ENCODE measurements around the gene RNF187.
A peak's percentile ranks its signal among the peaks of the same experiment; 100 is the strongest.

The RNF187 gene

DNA sequence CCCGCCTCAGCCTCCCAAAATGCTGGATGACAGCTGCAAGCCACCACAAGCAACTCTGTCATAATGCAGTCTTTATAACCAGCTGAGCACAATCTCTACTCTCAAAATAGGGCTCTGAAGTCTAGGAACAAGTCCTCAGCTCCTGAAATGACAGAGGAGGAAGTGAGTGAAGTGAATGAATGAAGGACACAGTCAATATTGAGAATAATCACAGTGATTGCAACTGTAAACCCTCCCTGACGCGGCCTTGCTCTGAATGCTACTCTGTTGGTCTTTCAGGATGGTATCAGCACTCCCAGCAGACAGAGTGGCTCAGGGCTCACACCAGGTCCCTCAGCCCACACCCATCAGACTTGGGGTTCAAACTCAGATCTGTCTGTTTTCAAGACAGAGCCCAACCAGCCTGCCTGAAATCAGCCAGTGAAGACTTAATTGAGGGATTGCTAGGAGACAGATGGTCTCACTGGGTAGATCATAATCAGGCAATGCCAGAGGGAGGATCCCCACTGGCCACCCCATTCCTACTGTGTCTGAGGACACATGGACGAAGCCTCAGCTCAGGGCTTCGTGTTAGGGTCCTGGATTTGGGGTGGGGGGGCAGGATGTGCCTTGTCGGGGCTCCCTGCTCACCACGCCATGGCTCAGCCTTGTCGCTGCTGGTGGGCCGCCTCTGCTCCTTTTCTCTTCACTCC lies 20.9 kb downstream of the RNF187 start:
- Mint-ChIP-seq H3K36me3 (ENCODE audit: low read depth) (no peaks in the 10 kb centered on the region), H3K4me1 (ENCODE audit: low read depth) (peaks cover 6% of the 10 kb centered on the region), H3K27ac (no peak overlapping the region), H3K27me3 (peaks cover 3% of the 10 kb centered on the region), H3K4me3 (no peak overlapping the region), H3K9me3 (no peaks in the 10 kb centered on the region)
- peak; percentile 16 for DNase-seq

- Mint-ChIP-seq H3K27me3 (peaks cover 3% of the 10 kb centered on the region), H3K9me3 (no peaks in the 10 kb centered on the region), H3K4me1 (ENCODE audit: low read depth) (peaks cover 7% of the 10 kb centered on the region), H3K36me3 (ENCODE audit: low read depth) (no peaks in the 10 kb centered on the region), H3K4me3 (no peak overlapping the region), H3K27ac (no peak overlapping the region)
- peak; percentile 11 for DNase-seq
These were observed 21.7 kb downstream of the RNF187 start for GRCh38 chr1:228508840-228509415.

GRCh38 chr1:228510101-228510802 lies 23.1 kb downstream of the RNF187 start:
- no peaks in the 10 kb centered on the region for H3K9me3 Mint-ChIP-seq
- peak; percentile 20 for DNase-seq
- no peak overlapping the region for H3K27ac Mint-ChIP-seq
- H3K4me1 Mint-ChIP-seq (ENCODE audit: low read depth), result peaks cover 7% of the 10 kb centered on the region
- H3K27me3 Mint-ChIP-seq, result peaks cover 3% of the 10 kb centered on the region
- no peak overlapping the region for H3K4me3 Mint-ChIP-seq
- no peaks in the 10 kb centered on the region for H3K36me3 Mint-ChIP-seq (ENCODE audit: low read depth)

DNA sequence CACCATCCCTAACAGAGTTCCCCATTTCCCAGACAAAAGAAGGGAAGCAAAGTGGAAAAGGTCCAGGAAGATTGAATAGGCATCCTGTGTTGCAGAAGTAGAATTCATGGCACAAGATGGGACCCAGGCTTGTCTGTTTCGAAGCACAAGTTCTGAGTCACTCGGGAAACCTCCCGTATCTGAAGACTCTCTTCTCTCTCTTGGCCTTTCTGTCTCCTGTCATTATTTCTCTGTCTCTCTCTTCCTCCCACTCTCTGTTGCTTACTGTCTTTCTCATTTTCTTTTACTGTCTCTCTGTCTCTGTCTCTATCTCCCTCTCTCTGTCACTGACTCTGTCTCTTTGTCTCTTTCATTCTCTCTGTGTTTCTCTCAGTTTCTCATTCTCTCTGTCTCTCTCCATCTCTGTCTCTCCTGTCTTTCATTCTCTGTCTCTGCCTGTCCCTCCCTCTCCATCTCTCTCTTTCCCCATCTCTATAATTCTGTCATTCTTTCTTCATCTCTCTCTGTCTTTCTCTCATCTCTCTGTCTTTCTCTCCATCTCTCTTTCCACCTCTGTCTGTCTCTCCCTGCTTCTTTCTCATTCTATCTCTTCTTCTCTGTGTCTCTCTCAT lies 23.7 kb downstream of the RNF187 start:
- no peak overlapping the region for H3K27ac Mint-ChIP-seq
- no peaks in the 10 kb centered on the region for H3K9me3 Mint-ChIP-seq
- no peak overlapping the region for H3K4me3 Mint-ChIP-seq
- no peak for DNase-seq
- no peaks in the 10 kb centered on the region for H3K36me3 Mint-ChIP-seq (ENCODE audit: low read depth)
- H3K27me3 Mint-ChIP-seq, result no peaks in the 10 kb centered on the region
- H3K4me1 Mint-ChIP-seq (ENCODE audit: low read depth), result peaks cover 7% of the 10 kb centered on the region

DNA sequence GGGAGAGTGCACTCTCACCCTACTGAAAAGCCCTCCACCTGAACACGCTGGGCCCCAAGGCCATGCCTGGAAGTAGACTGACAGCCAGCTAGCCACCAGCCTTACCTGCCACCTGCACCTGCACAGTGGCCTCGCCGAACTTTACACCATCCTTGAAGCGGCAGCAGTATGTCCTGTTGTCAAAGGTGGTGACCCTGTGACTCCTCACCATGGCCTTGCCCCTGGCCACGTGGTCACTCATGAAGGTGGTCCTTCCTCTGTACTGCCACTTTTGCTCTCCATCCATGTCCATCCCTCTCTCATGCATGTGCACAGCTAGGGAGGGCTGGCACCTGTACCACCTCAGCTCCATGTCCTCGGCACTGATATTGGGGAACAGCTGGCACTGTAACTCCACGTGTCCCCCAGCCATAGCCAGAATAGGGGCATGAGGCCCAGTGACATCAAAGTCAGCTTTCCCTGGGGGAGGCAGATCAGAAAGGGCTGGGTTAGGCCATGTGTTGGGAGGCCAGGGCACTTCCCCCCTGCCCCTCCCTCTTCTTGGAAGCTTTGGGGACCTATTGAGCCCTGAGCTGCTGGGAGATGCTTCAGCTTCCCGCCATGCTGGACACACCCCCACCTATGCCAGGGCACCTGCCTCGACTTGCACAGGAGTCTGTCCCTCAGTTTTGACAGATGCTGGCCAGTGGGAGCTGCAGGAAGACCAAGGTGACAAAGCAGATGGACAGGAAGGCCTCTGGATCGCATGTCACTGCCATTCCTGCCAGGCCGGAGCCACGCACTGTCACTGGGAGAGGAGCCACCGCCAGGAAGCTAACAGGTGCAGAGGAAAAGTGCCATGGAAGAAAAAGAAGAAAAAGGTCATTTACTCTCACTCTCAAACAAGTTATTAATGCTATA lies 24.6 kb downstream of the RNF187 start:
- peak overlapping the region; percentile 27 for H3K27ac Mint-ChIP-seq
- DNase-seq, result no peak
- H3K9me3 Mint-ChIP-seq, result no peaks in the 10 kb centered on the region
- H3K27me3 Mint-ChIP-seq, result no peaks in the 10 kb centered on the region
- peaks cover 7% of the 10 kb centered on the region for H3K4me1 Mint-ChIP-seq (ENCODE audit: low read depth)
- H3K4me3 Mint-ChIP-seq, result no peak overlapping the region
- H3K36me3 Mint-ChIP-seq (ENCODE audit: low read depth), result no peaks in the 10 kb centered on the region

DNA sequence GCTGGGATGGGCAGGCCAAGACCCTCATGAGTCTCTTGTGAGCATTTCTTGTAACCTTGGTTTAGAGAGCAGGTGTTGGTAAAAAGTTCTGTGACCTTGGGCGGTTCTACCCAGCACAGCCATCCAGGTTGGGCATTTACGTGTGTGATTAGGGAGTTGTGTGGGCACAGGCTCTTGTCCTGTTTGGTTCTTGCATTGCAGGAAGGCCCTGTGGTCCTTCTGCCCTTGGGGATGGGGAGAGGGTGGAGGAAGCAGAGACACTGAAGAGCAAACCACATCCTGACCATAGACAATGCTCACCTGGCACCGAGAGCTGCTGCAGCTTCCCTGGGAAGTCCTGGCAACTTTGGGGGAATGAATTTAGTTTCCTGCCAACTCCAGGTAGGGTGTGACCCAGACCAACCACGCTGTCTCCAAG lies 25.6 kb downstream of the RNF187 start:
- peak; percentile 24 for DNase-seq
- no peaks in the 10 kb centered on the region for H3K27me3 Mint-ChIP-seq
- H3K27ac Mint-ChIP-seq, result no peak overlapping the region
- H3K4me3 Mint-ChIP-seq, result no peak overlapping the region
- H3K9me3 Mint-ChIP-seq, result no peaks in the 10 kb centered on the region
- peaks cover 7% of the 10 kb centered on the region for H3K4me1 Mint-ChIP-seq (ENCODE audit: low read depth)
- H3K36me3 Mint-ChIP-seq (ENCODE audit: low read depth), result no peaks in the 10 kb centered on the region

DNA sequence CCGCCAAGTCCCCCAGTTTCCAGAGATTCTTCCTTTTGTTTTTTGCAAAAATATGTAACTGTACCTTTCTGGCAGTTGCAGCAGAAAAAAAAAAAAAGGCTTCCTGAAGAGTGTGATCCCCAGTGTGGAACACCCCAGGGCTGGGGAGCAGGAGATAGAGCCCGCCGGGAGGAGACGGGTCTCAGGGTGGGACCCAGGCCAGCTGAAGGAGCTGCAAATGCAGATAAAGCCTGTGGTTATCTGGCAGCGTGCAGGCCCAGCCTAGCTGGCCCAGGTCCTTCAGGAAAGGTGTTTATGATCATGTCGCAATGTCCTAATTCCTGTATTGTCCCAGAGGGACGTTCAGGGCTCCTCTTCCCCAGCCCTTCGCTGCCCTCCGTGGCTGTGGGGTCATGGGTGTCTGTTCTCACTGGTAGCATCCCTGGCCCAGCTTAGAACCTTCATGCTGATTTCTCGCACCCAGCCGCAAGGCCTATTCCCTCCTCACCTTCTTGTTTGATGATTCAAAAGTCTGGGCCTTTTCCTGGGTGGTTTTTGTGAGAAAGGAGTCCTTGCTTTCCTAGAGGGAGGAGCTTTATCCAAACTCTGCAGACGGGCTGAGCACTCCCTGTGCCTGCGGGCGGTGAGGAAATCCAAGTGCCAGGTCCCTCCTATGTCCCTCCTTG lies 26.2 kb downstream of the RNF187 start:
- Mint-ChIP-seq H3K9me3 (no peaks in the 10 kb centered on the region), H3K36me3 (ENCODE audit: low read depth) (no peaks in the 10 kb centered on the region), H3K27ac (no peak overlapping the region), H3K4me3 (no peak overlapping the region), H3K27me3 (no peaks in the 10 kb centered on the region), H3K4me1 (ENCODE audit: low read depth) (peaks cover 7% of the 10 kb centered on the region)
- DNase-seq, result no peak

- H3K4me3 Mint-ChIP-seq, result no peak overlapping the region
- no peak for DNase-seq
- H3K27me3 Mint-ChIP-seq, result peaks cover 5% of the 10 kb centered on the region
- H3K27ac Mint-ChIP-seq, result no peak overlapping the region
- no peaks in the 10 kb centered on the region for H3K9me3 Mint-ChIP-seq
- H3K4me1 Mint-ChIP-seq (ENCODE audit: low read depth), result peaks cover 7% of the 10 kb centered on the region
- no peaks in the 10 kb centered on the region for H3K36me3 Mint-ChIP-seq (ENCODE audit: low read depth)
These were observed 27.2 kb downstream of the RNF187 start for GRCh38 chr1:228514421-228514820.

DNA sequence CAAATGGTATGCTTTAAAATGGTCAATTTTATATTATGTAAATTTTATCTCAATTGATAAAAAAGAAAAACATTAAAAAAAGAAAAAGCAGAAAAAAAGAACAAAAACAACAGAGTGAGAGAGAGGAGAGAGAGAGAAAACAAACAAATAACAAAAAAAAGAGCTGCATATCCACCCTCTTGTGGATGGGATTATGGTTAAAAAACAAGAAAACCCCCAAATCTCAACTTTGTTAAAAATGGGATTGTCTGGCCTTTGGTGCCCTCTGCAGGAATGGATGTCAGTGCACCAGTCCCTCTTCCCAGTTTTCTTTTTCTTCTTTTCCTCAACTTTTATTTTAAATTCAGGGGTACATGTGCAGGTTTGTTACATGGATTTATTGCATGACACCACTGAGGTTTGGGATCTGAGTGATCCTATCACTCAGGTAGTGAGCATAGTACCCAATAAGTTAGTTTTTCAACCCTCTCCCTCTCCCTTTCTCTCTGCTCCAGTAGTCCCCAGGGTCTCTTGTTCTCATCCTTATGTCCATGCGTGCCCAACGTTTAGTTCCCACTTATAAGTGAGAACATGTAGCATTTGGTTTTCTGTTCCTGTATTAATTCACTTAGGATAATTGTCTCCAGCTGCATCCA lies 28.1 kb downstream of the RNF187 start:
- H3K4me3 Mint-ChIP-seq, result no peak overlapping the region
- DNase-seq, result no peak
- no peaks in the 10 kb centered on the region for H3K36me3 Mint-ChIP-seq (ENCODE audit: low read depth)
- no peak overlapping the region for H3K27ac Mint-ChIP-seq
- no peaks in the 10 kb centered on the region for H3K9me3 Mint-ChIP-seq
- peaks cover 7% of the 10 kb centered on the region for H3K4me1 Mint-ChIP-seq (ENCODE audit: low read depth)
- H3K27me3 Mint-ChIP-seq, result peaks cover 9% of the 10 kb centered on the region

- H3K36me3 Mint-ChIP-seq (ENCODE audit: low read depth), result no peaks in the 10 kb centered on the region
- H3K4me1 Mint-ChIP-seq (ENCODE audit: low read depth), result peaks cover 5% of the 10 kb centered on the region
- H3K4me3 Mint-ChIP-seq, result no peak overlapping the region
- peaks cover 13% of the 10 kb centered on the region for H3K27me3 Mint-ChIP-seq
- no peaks in the 10 kb centered on the region for H3K9me3 Mint-ChIP-seq
- H3K27ac Mint-ChIP-seq, result no peak overlapping the region
- no peak for DNase-seq
These were observed 30.5 kb downstream of the RNF187 start for GRCh38 chr1:228517655-228518054.

DNA sequence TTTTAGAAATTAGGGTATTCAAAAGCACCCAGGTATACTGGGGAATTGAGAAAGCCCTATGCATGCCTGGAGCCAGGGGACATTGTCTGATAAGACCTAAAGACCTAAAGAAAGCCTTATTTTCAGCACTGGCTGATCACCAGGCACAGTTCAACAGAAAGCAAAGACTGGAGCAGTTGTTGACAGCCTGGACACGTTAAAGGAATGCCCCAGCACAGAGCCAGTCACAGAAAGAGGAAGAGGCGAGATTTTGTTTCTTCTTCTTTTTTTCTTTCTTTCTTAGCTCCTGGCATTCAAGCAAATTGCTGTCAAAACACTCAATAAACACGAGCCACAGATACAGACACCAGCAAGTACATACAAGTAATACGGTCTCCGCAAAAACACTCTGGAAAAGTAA lies 40.4 kb downstream of the RNF187 start:
- H3K4me1 Mint-ChIP-seq (ENCODE audit: low read depth), result no peaks in the 10 kb centered on the region
- peaks cover 48% of the 10 kb centered on the region for H3K27me3 Mint-ChIP-seq
- H3K4me3 Mint-ChIP-seq, result no peak overlapping the region
- no peak overlapping the region for H3K27ac Mint-ChIP-seq
- no peaks in the 10 kb centered on the region for H3K9me3 Mint-ChIP-seq
- no peaks in the 10 kb centered on the region for H3K36me3 Mint-ChIP-seq (ENCODE audit: low read depth)
- no peak for DNase-seq

DNA sequence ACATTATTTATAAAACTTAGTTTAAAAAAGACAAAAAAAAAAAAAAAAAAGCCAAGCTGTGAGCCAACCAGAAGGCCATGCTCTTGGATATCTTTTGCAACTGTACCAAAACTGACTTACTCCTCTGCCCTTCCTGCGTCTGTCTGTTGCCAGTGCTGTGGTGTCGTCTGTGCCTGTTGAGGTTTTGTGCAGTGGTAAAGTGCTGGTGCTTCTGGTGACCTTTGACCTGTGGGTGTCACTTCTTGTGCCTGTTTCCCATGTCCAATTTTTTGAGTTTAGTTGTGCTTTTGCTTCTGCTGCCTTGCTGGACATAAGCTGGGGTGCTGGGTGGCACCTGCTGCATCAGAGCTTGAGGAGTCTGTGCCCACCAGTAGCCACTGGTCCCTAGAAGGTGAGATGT lies 41.4 kb downstream of the RNF187 start:
- Mint-ChIP-seq H3K36me3 (ENCODE audit: low read depth) (no peaks in the 10 kb centered on the region), H3K4me1 (ENCODE audit: low read depth) (no peaks in the 10 kb centered on the region), H3K4me3 (no peak overlapping the region), H3K9me3 (no peaks in the 10 kb centered on the region), H3K27me3 (peaks cover 42% of the 10 kb centered on the region), H3K27ac (no peak overlapping the region)
- DNase-seq, result no peak

GRCh38 chr1:228530086-228530758 lies 43.0 kb downstream of the RNF187 start:
- no peaks in the 10 kb centered on the region for H3K9me3 Mint-ChIP-seq
- no peaks in the 10 kb centered on the region for H3K36me3 Mint-ChIP-seq (ENCODE audit: low read depth)
- H3K27ac Mint-ChIP-seq, result no peak overlapping the region
- H3K4me1 Mint-ChIP-seq (ENCODE audit: low read depth), result no peaks in the 10 kb centered on the region
- peaks cover 40% of the 10 kb centered on the region for H3K27me3 Mint-ChIP-seq
- H3K4me3 Mint-ChIP-seq, result no peak overlapping the region
- no peak for DNase-seq

All from activated T-cell treated with anti-CD3 and anti-CD28 coated beads, Interleukin-2, amount 50 U/mL, for 24 hours (primary cell).